Activated gamma-delta T cell treated with Interleukin-2 at 50 U/mL for 16 hours (primary cell): ENCODE measurements around the gene MYO1C.

Experiments used
- DNase-seq: peaks from one replicate; pipeline ENCODE4 v3.0.0-alpha.2; 2020

The MYO1C gene

DNA sequence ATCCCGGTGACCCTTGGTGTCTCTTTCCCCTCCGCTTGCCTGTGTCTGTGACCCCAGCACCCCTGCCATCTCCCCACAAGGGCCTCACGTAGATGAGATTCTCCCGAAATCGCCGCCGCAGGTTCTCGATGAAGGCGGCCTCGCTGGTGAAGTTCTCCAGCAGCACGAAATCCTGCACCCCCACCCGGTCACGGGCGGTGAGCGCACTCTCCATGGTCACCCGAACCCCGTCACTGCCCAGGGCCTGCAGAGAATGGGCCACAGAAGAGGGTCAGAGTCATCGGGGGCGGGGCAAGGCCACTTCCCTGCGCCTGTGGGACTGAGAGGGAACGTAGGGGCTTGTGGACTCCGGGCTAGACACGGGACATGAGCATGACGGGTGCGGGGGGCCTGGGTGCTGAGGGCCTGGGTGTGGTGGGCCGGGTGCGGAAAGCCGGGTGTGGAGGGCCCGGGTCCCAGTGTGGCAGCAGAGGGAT lies 8.4 kb downstream of the MYO1C start:
- DNase-seq = no peak

- no peak for DNase-seq
Observed at GRCh38 chr17:1482680-1483079, 9.8 kb downstream of the MYO1C start.

- no peak for DNase-seq
Observed at GRCh38 chr17:1481736-1482135, 10.8 kb downstream of the MYO1C start.

- no peak for DNase-seq
Observed at GRCh38 chr17:1480747-1481465, 11.6 kb downstream of the MYO1C start.

DNA sequence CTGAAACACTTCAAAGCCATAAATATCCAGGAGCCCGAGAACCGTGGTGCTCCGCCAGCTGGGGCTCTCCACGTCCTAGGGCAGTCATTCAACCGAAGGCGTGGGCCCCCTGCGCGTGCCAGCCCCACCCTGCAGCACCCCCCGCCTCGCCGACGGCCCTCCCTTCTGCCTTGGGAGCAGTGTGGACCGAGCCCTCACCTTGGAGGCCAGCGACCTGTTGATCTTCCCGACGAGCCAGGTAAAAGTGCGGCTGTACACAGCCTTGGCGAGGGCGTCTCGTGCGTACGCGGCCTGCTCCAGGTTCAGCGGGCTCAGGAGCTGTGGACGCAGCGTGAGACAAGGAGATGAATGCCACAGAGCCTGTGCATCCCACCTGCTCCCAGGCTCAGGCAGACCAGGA lies 14.1 kb downstream of the MYO1C start:
- DNase-seq = no peak

- no peak for DNase-seq
Observed at GRCh38 chr17:1475321-1475854, 17.1 kb downstream of the MYO1C start.

GRCh38 chr17:1474402-1475189 lies 17.9 kb downstream of the MYO1C start:
- no peak for DNase-seq

DNA sequence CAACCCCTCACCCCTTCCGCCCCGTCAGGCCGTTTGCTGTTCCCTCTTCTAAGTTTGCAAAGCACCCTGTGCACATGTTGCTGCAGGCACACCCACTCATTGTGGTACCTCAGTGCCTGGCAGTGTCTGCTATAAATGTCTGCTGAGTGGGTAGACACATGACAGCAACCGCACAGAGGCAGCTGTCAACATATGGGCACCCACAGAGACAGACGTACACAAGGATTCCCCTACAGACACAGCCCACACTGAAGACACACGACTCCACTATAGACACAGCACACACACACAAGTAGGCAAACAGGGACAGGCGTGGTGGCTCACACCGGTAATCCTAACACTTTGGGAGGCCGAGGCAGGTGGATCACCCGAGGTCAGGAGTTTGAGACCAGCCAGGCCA lies 18.6 kb downstream of the MYO1C start:
- no peak for DNase-seq

- DNase-seq = no peak
Observed at GRCh38 chr17:1473170-1473569, 19.3 kb downstream of the MYO1C start.

DNA sequence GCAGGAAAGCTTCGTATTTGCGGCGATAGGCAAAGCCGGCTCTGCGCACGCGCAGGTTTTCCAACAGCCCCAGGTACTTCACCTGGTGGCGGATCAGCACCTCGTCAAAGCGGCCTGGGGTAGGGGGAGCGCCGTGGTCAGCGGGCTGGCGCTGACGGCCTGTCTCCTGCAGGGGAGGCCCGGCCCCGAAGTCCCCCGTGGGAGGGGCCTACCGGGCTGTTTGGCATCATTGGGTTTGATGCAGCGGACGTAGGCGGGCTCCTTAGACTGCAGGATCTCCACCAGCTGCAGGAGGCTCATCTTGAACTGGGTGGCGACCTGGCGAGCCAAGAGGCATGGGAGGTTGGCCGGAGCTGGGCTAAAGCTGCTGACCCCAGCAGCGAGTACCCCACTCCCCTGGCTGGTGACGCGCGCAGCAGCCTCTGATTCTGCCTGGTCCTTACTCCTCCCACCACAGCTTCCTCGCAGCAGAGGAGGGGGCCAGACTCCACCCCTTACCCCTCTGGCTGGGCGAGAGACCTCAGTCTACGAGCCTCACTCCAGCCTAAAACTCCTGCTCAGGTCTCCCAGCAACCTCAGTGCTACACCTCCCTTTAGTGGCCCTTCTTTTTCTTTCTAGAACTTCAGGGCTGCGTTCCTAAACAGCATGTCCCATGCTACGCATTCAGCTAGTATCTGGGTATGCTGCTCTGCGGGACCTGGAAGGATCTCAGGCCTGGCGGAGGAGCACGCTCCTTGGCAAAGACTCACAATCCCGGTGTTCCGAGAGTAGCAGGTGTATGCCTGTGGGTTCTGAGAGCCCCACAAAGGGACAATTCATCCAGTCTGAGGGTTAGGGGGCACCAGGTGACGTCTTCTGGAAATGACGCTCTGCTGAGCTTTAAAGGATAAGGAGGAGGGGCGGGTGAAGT lies 20.3 kb downstream of the MYO1C start:
- no peak for DNase-seq

DNA sequence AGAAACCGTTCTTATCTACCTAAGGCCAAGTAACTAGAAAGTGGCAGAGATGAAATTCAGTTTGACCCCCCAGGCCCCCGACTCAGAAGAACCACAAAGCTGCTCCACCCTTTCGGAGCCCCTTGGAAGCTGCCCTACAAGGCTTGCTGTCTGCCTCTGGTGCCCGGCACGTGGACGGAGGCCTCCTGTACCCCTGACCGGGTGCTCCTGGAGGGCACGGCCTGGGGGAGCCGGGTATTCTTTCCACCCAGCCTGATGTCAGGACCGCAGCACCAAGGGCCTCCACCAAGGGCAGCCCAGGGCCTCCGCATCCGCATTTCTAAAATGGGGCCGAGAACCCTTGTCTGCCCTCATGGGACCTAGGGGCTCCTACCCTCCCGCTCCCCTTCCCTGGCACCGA lies 21.0 kb downstream of the MYO1C start:
- DNase-seq = no peak

- DNase-seq = no peak
Observed at GRCh38 chr17:1470755-1471462, 21.6 kb downstream of the MYO1C start.

GRCh38 chr17:1470071-1470754 lies 22.3 kb downstream of the MYO1C start:
- DNase-seq = no peak

GRCh38 chr17:1469231-1469852 lies 23.1 kb downstream of the MYO1C start:
- no peak for DNase-seq

GRCh38 chr17:1467898-1468492 lies 24.5 kb downstream of the MYO1C start:
- DNase-seq = no peak

DNA sequence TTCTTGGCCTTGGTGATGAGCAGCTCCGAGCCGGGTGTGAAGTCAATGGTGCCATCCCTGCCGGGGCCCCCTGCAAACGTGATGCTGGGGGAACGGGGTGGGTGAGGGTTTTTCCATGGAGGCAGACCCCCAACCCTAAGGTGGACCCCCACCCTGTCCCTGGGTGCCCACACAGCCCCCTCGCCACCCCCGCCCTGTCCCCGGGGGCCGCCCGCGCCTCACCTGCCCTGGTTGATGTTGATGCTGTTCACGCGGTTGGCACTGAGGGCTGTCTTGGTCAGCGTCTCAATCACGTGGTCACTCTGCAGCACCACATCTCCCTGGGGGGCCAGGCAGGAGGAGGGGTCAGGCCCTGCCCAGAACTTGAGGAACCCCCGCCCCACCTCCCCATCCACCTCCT lies 25.2 kb downstream of the MYO1C start:
- no peak for DNase-seq

GRCh38 chr17:1464186-1464585 lies 28.3 kb downstream of the MYO1C start:
- no peak for DNase-seq

DNA sequence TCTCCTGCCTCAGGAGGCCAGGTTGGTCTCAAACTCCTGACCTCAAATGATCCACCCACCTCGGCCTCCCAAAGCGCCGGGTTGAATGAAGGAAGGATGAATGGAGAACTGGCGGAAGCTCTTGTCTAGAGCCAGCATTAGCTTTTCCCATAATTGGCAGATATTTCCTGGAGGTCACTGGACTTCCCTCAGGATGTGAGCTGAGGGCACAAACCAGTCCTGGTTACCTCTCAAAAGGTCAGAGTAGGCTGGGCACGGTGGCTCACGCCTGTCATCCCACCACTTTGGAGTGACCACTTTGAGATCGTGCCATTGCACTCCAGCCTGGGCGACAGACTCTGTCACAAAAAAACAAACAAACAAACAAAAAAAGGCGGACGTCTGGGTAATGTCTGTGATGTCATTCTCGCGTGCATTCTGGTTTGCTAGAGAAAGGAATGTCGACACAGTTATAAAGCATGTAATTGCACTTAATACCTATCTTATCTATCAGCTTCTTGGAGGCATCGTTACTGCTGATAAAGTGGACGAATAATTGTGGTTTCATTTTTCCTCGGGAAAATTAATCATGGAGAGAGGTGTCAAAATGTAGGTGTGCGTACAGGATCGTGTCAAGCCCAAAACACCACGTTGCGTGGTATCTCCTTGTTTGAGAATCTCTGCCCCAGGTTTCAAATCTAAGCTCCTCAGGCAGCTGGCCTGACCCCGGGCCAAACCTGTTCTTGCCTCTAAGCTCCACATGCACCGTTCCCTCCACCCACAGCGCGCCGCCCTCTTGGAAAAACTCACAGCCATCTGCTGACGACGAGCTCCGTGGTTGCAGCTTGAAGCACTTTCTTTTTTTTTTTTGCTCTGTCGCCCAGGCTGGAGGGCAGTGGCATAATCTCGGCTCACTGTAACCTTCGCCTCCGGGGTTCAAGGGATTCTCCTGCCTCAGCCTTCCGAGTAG lies 30.0 kb downstream of the MYO1C start:
- no peak for DNase-seq

GRCh38 chr17:1461198-1461944 lies 31.1 kb downstream of the MYO1C start:
- no peak for DNase-seq
